ENCODE results near the gene SPIRE1. TPM values are rescaled to one million over a fixed set of nuclear protein-coding genes. Genes with fewer than 3 reads are reported as not detected.

The SPIRE1 gene
- polyA plus RNA-seq, 1 donor = 6.7 TPM

DNA sequence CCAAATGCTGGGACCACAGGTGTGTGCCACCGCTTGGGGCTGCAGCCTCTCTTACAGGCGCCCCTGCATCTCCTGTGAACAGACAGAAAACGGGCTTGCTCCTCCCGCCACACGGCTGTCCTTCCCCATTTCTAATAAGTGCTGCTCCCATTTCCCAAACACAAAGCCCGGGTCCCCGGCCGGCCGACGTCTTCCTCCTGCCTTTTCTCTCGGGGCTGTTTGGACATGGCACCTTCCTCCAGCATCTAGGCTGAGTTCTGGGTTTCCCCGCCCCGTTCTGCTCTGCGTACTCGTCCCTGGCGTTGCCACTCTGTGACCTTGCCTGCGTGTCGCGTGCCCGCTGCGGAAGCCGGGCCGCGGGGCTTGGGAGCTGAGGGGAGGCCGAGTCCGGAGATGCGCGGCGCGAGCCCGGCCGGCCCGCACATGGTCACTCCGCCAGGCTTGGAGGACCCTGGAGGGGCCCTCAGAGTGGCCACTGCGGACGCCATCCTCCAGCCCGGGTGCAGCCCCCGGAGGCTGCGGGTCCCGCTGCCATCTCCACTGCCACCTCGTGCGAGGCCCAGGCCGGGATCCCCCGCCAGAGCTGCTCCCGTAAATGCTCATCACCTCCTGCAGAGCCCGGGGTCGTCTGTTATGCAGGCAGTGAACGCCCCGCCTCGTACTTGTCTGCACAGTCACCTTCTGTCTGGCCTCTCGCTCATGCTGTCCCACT, 223.9 kb downstream of the SPIRE1 start:
- H3K27me3 ChIP-seq (ENCODE audit: control insufficient read depth, insufficient read depth, low read length) = no peaks in the 10 kb centered on the region
- H3K9me3 ChIP-seq (ENCODE audit: control insufficient read depth, low read depth, low read length) = peaks cover 11% of the 10 kb centered on the region
- H3K4me1 ChIP-seq (ENCODE audit: control insufficient read depth, insufficient read depth, low read length) = no peaks in the 10 kb centered on the region
- H3K36me3 ChIP-seq (ENCODE audit: control insufficient read depth, insufficient read depth, low read length) = peaks cover 16% of the 10 kb centered on the region
- H3K4me3 ChIP-seq (ENCODE audit: low read length) = no peak overlapping the region
- DNase-seq = no peak
- WGBS (ENCODE audit: insufficient coverage, low lambda C conversion rate) = 98% methylated on average over 8 of the region's 51 CpGs
- no peak overlapping the region for H3K27ac ChIP-seq (ENCODE audit: low read length)

DNA sequence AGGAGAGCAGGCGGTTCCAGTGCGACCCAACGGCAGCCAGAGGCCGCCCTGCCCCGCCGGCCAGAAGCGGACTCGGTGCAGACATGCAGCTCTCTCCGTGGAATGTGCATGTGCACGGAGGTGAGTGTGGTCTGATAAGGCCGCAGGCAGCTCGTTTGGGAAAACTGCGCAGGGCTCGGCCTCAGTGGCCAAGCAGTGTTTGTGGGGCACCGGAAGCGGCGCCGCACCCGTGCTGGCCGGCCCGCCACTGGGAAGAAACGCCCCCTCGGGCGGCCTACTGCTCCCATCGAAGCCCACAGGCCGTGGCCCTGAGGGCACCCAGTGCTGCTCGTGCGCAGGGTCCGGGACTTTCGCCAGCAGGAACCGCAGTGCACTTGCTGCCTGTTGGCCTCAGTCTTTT, 225.0 kb downstream of the SPIRE1 start:
- no CpG with 5 or more reads among the region's 31 CpGs for WGBS (ENCODE audit: insufficient coverage, low lambda C conversion rate)
- no peaks in the 10 kb centered on the region for H3K4me1 ChIP-seq (ENCODE audit: control insufficient read depth, insufficient read depth, low read length)

DNA sequence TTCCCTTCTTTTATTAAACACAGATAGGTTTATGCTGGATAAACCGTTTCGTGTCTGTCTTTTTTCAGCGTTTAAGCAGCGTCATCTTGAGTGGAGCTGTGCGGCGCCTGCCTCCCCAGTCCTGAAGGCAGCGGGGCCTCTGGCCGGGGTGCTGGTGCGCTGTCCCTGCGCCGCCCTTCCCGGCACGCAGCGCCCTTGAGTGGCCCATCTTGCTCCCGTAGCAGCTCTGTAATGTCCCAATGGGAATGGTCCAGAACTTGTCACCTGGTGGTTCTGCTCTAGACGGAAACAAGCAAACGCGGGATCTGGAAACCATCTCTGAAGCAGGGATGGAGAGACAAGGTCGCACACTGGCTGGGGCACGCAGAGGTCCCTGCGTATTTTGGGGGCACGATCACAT, 225.7 kb downstream of the SPIRE1 start:
- no CpG with 5 or more reads among the region's 22 CpGs for WGBS (ENCODE audit: insufficient coverage, low lambda C conversion rate)
- Histone ChIP-seq H3K27me3 (ENCODE audit: control insufficient read depth, insufficient read depth, low read length) (no peaks in the 10 kb centered on the region), H3K27ac (ENCODE audit: low read length) (no peak overlapping the region), H3K4me3 (ENCODE audit: low read length) (no peak overlapping the region), H3K36me3 (ENCODE audit: control insufficient read depth, insufficient read depth, low read length) (peaks cover 24% of the 10 kb centered on the region), H3K4me1 (ENCODE audit: control insufficient read depth, insufficient read depth, low read length) (no peaks in the 10 kb centered on the region), H3K9me3 (ENCODE audit: control insufficient read depth, low read depth, low read length) (peaks cover 11% of the 10 kb centered on the region)
- no peak for DNase-seq

More for the DNA sequence above, 225.0 kb downstream of the SPIRE1 start:
- no peak overlapping the region for H3K27ac ChIP-seq (ENCODE audit: low read length)
- H3K27me3 ChIP-seq (ENCODE audit: control insufficient read depth, insufficient read depth, low read length) = no peaks in the 10 kb centered on the region
- peaks cover 19% of the 10 kb centered on the region for H3K36me3 ChIP-seq (ENCODE audit: control insufficient read depth, insufficient read depth, low read length)
- no peak overlapping the region for H3K4me3 ChIP-seq (ENCODE audit: low read length)
- H3K9me3 ChIP-seq (ENCODE audit: control insufficient read depth, low read depth, low read length) = peaks cover 11% of the 10 kb centered on the region
- no peak for DNase-seq

DNA sequence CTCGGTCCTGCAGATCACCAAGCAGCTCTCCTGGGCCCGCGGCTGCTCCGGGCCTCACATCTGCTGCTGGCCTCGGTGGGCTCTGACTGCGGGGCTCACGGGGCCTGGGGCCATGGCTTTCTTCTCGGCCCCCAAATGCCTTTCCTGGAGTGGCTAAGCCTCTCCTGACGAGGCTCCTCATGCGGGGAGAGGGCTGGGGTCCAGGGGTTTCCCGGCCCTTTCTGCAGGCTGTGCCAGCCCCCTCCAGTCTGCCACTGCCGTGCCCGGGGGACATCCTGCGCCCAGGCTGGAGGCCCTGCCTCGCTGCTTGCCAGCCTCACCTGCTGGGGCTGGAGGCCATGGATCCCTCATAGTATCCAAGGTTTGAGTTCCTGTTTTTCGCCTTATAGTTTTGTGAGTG, 226.3 kb downstream of the SPIRE1 start:
- no CpG with 5 or more reads among the region's 16 CpGs for WGBS (ENCODE audit: insufficient coverage, low lambda C conversion rate)
- no peaks in the 10 kb centered on the region for H3K27me3 ChIP-seq (ENCODE audit: control insufficient read depth, insufficient read depth, low read length)
- H3K9me3 ChIP-seq (ENCODE audit: control insufficient read depth, low read depth, low read length) = peaks cover 11% of the 10 kb centered on the region
- no peak for DNase-seq
- H3K27ac ChIP-seq (ENCODE audit: low read length) = no peak overlapping the region
- peaks cover 25% of the 10 kb centered on the region for H3K36me3 ChIP-seq (ENCODE audit: control insufficient read depth, insufficient read depth, low read length)
- H3K4me3 ChIP-seq (ENCODE audit: low read length) = no peak overlapping the region
- no peaks in the 10 kb centered on the region for H3K4me1 ChIP-seq (ENCODE audit: control insufficient read depth, insufficient read depth, low read length)

DNA sequence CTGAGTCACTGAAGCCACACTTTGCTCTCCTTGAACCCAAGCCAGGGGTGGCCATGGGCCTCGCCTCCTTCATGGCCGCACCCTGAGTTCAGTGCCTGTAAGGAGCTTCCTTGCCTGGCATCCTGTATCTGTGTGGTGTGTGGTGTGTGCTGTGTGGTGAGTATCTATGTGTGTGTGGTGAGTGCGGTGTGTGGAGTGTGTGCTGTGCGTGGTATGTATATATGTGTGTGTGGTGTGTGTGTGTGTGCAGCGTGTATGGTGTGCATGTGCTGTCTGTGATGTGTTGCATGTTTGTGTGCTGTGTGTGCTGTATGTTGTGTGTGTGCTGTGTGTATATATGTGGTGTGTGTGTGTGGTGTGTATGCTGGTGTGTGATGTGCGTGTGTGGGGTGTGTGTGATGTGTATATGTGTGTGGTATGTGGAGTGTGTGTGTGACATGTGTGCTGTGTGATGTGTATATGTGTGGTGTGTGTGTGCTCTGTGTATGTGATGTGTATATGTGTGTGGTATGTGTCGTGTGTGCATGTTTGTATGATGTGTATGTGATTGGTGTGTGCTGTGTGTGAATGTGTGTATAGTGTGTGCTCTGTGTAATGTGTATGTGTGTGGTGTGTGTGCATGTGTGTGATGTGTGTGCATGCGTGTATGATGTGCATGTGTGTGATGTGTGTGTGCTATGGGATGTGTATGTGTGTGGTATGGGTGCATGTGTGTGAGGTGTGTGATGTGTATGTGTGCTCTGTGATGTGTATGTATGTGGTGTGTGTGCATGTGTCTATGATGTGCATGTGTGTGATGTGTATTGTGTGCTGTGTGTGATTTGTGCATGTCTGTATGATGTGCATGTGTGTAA, 227.5 kb downstream of the SPIRE1 start:
- WGBS (ENCODE audit: insufficient coverage, low lambda C conversion rate) = no CpG with 5 or more reads among the region's 8 CpGs
- Histone ChIP-seq H3K9me3 (ENCODE audit: control insufficient read depth, low read depth, low read length) (peaks cover 11% of the 10 kb centered on the region), H3K4me3 (ENCODE audit: low read length) (no peak overlapping the region), H3K27me3 (ENCODE audit: control insufficient read depth, insufficient read depth, low read length) (no peaks in the 10 kb centered on the region), H3K4me1 (ENCODE audit: control insufficient read depth, insufficient read depth, low read length) (no peaks in the 10 kb centered on the region), H3K27ac (ENCODE audit: low read length) (no peak overlapping the region), H3K36me3 (ENCODE audit: control insufficient read depth, insufficient read depth, low read length) (peaks cover 25% of the 10 kb centered on the region)
- no peak for DNase-seq

DNA sequence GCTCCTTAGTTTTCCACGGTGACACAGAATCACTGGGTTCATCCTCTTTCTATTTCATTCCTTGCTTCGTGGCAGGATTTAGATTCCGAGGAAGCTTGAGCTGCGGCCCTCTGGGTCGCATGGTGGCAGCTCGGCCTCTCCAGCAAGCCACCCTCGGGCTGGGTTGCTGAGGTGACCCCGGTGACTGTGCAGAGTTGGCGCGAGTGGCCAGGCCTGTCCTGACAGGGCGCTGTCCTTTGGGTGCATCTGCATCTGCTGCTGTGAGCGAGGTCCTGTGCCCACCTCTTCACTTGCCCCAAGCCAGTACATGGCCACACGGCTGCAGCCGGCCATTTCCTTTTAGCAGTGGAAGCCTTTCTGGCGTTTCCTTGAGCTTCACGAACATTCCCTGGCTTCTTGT, 228.4 kb downstream of the SPIRE1 start:
- H3K27me3 ChIP-seq (ENCODE audit: control insufficient read depth, insufficient read depth, low read length) = no peaks in the 10 kb centered on the region
- no peak overlapping the region for H3K4me3 ChIP-seq (ENCODE audit: low read length)
- no peaks in the 10 kb centered on the region for H3K4me1 ChIP-seq (ENCODE audit: control insufficient read depth, insufficient read depth, low read length)
- H3K36me3 ChIP-seq (ENCODE audit: control insufficient read depth, insufficient read depth, low read length) = peaks cover 25% of the 10 kb centered on the region
- WGBS (ENCODE audit: insufficient coverage, low lambda C conversion rate) = no CpG with 5 or more reads among the region's 16 CpGs
- DNase-seq = no peak
- H3K27ac ChIP-seq (ENCODE audit: low read length) = no peak overlapping the region
- peaks cover 11% of the 10 kb centered on the region for H3K9me3 ChIP-seq (ENCODE audit: control insufficient read depth, low read depth, low read length)

DNA sequence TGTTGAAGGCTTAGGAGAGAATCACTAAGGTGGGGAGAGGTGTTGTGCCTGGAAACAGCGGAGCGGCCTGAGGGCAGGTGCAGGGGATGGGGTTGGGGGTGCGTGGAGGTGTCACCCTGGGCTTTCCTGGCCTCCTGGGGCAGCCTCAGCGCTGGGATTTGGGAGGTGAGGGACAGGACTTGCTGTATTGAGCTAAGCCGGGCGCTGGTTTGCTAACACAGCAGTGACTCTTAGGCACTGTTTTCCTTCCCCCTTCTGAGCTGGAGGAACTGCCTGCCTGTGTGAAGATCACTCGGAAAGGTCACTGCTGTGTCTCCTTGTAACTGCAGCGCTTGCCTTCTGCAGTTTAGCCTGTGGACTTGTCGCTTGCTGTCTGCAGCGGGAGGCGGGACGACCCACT, 229.0 kb downstream of the SPIRE1 start:
- H3K27me3 ChIP-seq (ENCODE audit: control insufficient read depth, insufficient read depth, low read length) = no peaks in the 10 kb centered on the region
- H3K27ac ChIP-seq (ENCODE audit: low read length) = no peak overlapping the region
- H3K4me3 ChIP-seq (ENCODE audit: low read length) = no peak overlapping the region
- H3K9me3 ChIP-seq (ENCODE audit: control insufficient read depth, low read depth, low read length) = peaks cover 11% of the 10 kb centered on the region
- peaks cover 25% of the 10 kb centered on the region for H3K36me3 ChIP-seq (ENCODE audit: control insufficient read depth, insufficient read depth, low read length)
- no peak for DNase-seq
- WGBS (ENCODE audit: insufficient coverage, low lambda C conversion rate) = no CpG with 5 or more reads among the region's 12 CpGs
- H3K4me1 ChIP-seq (ENCODE audit: control insufficient read depth, insufficient read depth, low read length) = no peaks in the 10 kb centered on the region

DNA sequence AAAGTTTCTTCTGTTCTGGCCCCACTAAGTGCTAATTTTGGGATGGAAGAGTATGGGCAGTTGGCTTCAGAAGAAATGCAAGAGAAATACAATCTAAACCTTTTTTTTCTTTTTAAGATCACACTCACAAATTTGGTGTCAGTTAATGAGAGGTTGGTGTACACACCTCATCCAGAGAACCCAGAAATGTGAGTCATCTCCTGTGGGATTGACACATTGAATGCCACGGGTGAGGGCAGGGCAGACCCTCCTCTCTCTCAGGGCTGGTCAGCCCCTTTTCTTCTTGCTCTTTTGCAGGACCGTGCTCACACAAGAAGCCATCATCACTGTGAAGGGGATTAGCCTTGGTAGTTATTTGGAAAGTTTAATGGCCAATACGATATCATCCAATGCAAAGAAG, 231.0 kb downstream of the SPIRE1 start:
- H3K9me3 ChIP-seq (ENCODE audit: control insufficient read depth, low read depth, low read length) = peaks cover 7% of the 10 kb centered on the region
- no CpG with 5 or more reads among the region's 3 CpGs for WGBS (ENCODE audit: insufficient coverage, low lambda C conversion rate)
- no peak for DNase-seq
- H3K27ac ChIP-seq (ENCODE audit: low read length) = no peak overlapping the region
- H3K36me3 ChIP-seq (ENCODE audit: control insufficient read depth, insufficient read depth, low read length) = peaks cover 18% of the 10 kb centered on the region
- H3K4me1 ChIP-seq (ENCODE audit: control insufficient read depth, insufficient read depth, low read length) = no peaks in the 10 kb centered on the region
- no peaks in the 10 kb centered on the region for H3K27me3 ChIP-seq (ENCODE audit: control insufficient read depth, insufficient read depth, low read length)
- H3K4me3 ChIP-seq (ENCODE audit: low read length) = no peak overlapping the region

DNA sequence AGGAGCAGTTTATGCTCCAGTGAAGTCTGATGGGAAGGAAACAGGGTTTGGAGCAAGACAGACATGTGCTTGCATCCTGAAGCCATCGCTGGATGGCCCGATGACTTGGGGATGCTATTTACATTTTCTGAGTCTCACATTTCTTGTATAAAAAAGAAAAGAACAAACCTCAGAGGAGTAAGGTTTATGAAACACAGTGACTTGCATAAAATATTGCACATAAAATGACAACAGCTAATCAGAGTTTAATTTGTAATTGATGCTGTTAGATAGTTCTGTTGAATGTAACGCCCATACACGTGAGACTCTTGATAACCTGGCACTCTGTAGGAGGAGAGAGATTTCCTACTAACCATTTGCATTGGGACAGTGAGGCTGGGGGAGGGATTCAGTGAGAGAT, 233.7 kb downstream of the SPIRE1 start:
- Histone ChIP-seq H3K9me3 (ENCODE audit: control insufficient read depth, low read depth, low read length) (no peaks in the 10 kb centered on the region), H3K36me3 (ENCODE audit: control insufficient read depth, insufficient read depth, low read length) (peaks cover 12% of the 10 kb centered on the region), H3K4me1 (ENCODE audit: control insufficient read depth, insufficient read depth, low read length) (peaks cover 5% of the 10 kb centered on the region), H3K4me3 (ENCODE audit: low read length) (no peak overlapping the region), H3K27ac (ENCODE audit: low read length) (no peak overlapping the region), H3K27me3 (ENCODE audit: control insufficient read depth, insufficient read depth, low read length) (no peaks in the 10 kb centered on the region)
- DNase-seq = no peak
- 83% methylated on average over 2 of the region's 4 CpGs for WGBS (ENCODE audit: insufficient coverage, low lambda C conversion rate)

DNA sequence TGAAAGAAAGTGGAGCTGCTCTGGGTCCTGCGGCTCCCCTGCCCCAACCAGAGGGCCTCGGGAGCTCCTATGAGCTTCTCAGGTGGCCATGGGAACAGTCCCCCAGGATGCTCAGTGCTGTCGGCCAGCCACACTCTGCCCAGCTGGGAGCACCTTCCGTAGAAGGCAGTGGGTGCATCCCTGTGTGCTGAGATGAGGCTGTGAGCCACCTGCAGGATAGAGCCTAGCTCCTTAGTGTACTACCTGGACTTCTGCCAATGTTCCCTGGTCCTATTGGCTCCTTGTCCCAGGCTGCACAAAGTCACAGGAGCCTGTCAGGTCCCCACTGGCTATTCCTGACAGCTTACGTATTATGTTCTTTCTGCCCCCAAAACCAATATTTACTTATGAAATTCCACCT, 234.1 kb downstream of the SPIRE1 start:
- Histone ChIP-seq H3K4me3 (ENCODE audit: low read length) (no peak overlapping the region), H3K9me3 (ENCODE audit: control insufficient read depth, low read depth, low read length) (no peaks in the 10 kb centered on the region), H3K4me1 (ENCODE audit: control insufficient read depth, insufficient read depth, low read length) (peaks cover 5% of the 10 kb centered on the region), H3K27ac (ENCODE audit: low read length) (no peak overlapping the region), H3K27me3 (ENCODE audit: control insufficient read depth, insufficient read depth, low read length) (no peaks in the 10 kb centered on the region), H3K36me3 (ENCODE audit: control insufficient read depth, insufficient read depth, low read length) (peaks cover 8% of the 10 kb centered on the region)
- no CpG with 5 or more reads among the region's 5 CpGs for WGBS (ENCODE audit: insufficient coverage, low lambda C conversion rate)
- DNase-seq = no peak
